Lung (tissue), 12 donors: Measurements from ENCODE around the gene FBXO11. TPM values are rescaled to one million over a fixed set of nuclear protein-coding genes. Genes with fewer than 3 reads are reported as not detected.
"Not testable (repeated sequence)": the region's sequence is repeated elsewhere in the genome, so short reads cannot be mapped to it uniquely, and the experiment has no call there.

ENCODE experiments used
- ATAC-seq: fragments of 200-7000 bp; cut with Tn5 transposase; one replicate; pipeline ENCODE4 v1.9.1; 2020; ENCODE audit warnings: moderate number of reproducible peaks; ENCODE audit not compliant: insufficient read depth, low FRiP score
- DNase-seq, 3 donors: peaks; one replicate each; pipeline ENCODE4 v3.0.0-alpha.2; 2013 to 2017
- H3K27ac ChIP-seq, 2 donors: one replicate each; pipeline ENCODE4 v1.5.1; 2013; ENCODE audit warnings: mild to moderate bottlenecking in 2 of 2, moderate library complexity in 2 of 2, control low read depth in 1 of 2, inconsistent platforms in 1 of 2, low read depth in 1 of 2, low read length in 1 of 2
- H3K27me3 ChIP-seq, 3 donors: one replicate each; pipeline ENCODE4 v1.5.1; 2013; ENCODE audit warnings: low read length in 2 of 3; ENCODE audit not compliant: control insufficient read depth in 3 of 3, insufficient read depth in 3 of 3
- H3K36me3 ChIP-seq, 4 donors: one replicate each; pipeline ENCODE4 v1.5.1; 2013; ENCODE audit warnings: low read length in 4 of 4, mild to moderate bottlenecking in 1 of 4, moderate library complexity in 1 of 4; ENCODE audit not compliant: control insufficient read depth in 4 of 4, insufficient read depth in 4 of 4
- H3K4me1 ChIP-seq, 5 donors: one replicate each; pipeline ENCODE4 v1.5.1; 2013; ENCODE audit warnings: low read length in 5 of 5, mild to moderate bottlenecking in 2 of 5, moderate library complexity in 1 of 5; ENCODE audit not compliant: control insufficient read depth in 5 of 5, insufficient read depth in 5 of 5
- H3K4me3 ChIP-seq: one replicate; pipeline ENCODE4 v1.5.1; 2013; ENCODE audit warnings: mild to moderate bottlenecking, control low read depth, moderate library complexity
- H3K9ac ChIP-seq, 2 donors: one replicate each; pipeline ENCODE4 v1.5.1; 2013; ENCODE audit warnings: low read length in 2 of 2, control low read depth in 1 of 2; ENCODE audit not compliant: insufficient read depth in 1 of 2
- H3K9me3 ChIP-seq, 4 donors: one replicate each; pipeline ENCODE4 v1.5.1; 2013; ENCODE audit warnings: low read length in 3 of 4, mild to moderate bottlenecking in 1 of 4, moderate library complexity in 1 of 4; ENCODE audit not compliant: control insufficient read depth in 4 of 4, insufficient read depth in 3 of 4
- WGBS, 2 donors: extraction: QIAGEN DNeasy Blood & Tissue Kit; methylation state at CpG; one replicate each; pipeline ENCODE4 v1.1.7; 2013; 5-methylcytosine and 5-hydroxymethylcytosine counted together
- polyA plus RNA-seq, 2 donors: library from polyadenylated mRNA; stranded (reverse); fragments of 200-250 nt; gene quantifications; one replicate each; pipeline ENCODE4 v1.2.1, GENCODE V29; 2013
- total RNA-seq, 2 donors: library from RNA; depleted of rRNA in 1 of 2; stranded (reverse); fragments of >200 nt in 1 of 2; gene quantifications; one replicate each; pipeline ENCODE4 v1.2.1, GENCODE V29; 2014 to 2021
- TF ChIP-seq, protein P1 (sequence below): IDR thresholded peaks from 2 replicates; pipeline ENCODE4 v1.5.1; 2012; ENCODE audit warnings: mild to moderate bottlenecking; ENCODE audit errors: control extremely low read depth, extremely low read depth
- donor health status: control.
- donor health status: control.
- donor health status: Bipolar disorder and iron deficiency.
- donor health status: healthy.
- donor health status: DM: yes; HTN: yes; CAD: no.

FBXO11 gene
- total and polyA plus RNA-seq, 4 donors = 21.9 to 157 (median 42.8) TPM

DNA sequence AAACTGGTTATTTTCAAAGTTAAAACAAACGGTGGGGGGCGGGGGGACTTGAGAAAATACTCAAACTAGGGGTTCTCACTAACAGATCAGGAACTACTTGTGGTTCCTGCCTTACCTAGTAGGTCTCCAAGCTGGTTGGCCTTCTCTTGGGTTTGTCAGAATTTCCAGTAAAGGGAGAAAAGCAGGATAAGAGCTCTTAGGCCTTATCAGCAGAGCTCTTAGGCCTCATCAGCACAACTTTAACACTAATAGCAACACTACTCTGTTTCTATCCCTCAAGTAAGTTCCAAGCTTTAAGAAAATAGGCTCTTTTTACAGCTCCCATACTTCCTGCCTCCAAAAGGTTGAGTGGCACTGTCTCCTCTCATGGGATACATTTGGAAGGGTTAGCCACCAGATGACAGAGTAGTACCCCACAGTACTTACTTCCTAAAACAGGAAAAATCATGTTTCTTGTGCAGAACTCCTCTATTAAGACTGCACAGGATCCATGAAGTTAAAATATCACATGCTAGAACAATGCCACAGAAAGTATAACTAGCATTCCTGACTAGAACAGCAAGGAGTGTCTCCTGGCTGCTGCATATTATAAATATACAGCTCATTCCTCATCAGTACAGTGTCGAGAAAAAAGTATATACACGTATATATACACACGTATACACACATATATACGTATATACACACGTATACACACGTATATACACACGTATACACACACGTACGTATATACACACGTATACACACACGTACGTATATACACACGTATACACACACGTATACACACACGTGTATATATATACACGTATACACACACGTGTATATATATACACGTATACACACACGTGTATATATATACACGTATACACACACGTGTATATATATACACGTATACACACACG lies 6.1 kb downstream of the FBXO11 start:
- no peak overlapping the region for H3K4me3 ChIP-seq
- no peaks in the 10 kb centered on the region for H3K27me3 ChIP-seq
- TF ChIP-seq, protein P1, sequence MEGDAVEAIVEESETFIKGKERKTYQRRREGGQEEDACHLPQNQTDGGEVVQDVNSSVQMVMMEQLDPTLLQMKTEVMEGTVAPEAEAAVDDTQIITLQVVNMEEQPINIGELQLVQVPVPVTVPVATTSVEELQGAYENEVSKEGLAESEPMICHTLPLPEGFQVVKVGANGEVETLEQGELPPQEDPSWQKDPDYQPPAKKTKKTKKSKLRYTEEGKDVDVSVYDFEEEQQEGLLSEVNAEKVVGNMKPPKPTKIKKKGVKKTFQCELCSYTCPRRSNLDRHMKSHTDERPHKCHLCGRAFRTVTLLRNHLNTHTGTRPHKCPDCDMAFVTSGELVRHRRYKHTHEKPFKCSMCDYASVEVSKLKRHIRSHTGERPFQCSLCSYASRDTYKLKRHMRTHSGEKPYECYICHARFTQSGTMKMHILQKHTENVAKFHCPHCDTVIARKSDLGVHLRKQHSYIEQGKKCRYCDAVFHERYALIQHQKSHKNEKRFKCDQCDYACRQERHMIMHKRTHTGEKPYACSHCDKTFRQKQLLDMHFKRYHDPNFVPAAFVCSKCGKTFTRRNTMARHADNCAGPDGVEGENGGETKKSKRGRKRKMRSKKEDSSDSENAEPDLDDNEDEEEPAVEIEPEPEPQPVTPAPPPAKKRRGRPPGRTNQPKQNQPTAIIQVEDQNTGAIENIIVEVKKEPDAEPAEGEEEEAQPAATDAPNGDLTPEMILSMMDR = no peak
- peak; percentile 32 for ATAC-seq
- peak overlapping the region in 1 of 2 donors; percentile 60 for H3K27ac ChIP-seq
- peaks cover 2 to 23% (median 9%) of the 10 kb centered on the region in 5 donors for H3K4me1 ChIP-seq
- peak overlapping the region in 1 of 2 donors; percentile 17 for H3K9ac ChIP-seq
- no peaks in the 10 kb centered on the region for H3K9me3 ChIP-seq
- DNase-seq = peak in 2 of 3 donors; percentile 11 to 50
- H3K36me3 ChIP-seq = no peaks in the 10 kb centered on the region
- 74 to 88% methylated on average over 23 to 25 of the region's 25 CpGs for WGBS, 2 donors

DNA sequence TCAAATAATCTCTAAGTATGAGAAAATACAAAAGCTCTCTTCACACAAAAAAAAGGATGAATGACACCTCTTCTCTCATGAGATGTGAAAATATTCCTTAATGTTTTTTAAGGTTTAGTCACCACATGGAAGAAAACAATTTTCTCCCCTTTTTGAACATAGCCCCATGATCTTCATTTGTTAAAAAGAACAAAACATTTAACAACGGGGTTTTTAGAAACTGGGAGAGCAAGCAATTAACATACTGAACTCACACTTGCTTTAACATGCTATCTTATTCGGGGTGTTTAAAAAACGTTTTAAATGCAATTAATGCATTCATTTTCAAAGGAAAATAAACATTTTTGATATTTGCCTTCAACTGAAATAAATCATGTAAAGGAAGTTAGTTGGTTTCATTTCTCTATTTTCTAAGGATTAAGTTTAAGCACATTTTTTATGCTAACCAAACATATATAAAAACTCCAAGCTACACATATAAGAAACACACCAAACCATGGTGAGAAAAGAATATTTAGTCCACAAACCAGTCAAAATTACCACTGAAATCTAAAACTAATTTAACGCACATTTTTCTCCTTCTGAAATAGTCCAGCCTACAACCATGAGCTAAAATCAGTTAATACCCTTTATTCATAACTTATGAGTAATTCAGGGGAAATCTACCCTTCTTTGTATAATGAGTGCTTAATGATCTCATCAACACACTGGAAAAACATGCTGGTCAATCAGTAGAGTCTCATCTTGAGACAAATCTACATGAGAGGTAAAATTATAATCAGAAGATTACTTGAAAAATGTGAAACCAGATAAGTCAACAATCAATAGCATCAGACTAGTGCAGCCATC lies 8.2 kb downstream of the FBXO11 start:
- 38 to 41% methylated on average over 4 of the region's 4 CpGs for WGBS, 2 donors
- Histone ChIP-seq H3K27ac (no peak overlapping the region), H3K36me3 (no peaks in the 10 kb centered on the region), H3K4me3 (no peak overlapping the region), H3K4me1 (peaks cover 2 to 32% (median 12%) of the 10 kb centered on the region in 5 donors), H3K9ac (no peak overlapping the region), H3K9me3 (no peaks in the 10 kb centered on the region), H3K27me3 (no peaks in the 10 kb centered on the region)
- ATAC-seq = no peak
- TF ChIP-seq, protein P1 = no peak
- no peak for DNase-seq

DNA sequence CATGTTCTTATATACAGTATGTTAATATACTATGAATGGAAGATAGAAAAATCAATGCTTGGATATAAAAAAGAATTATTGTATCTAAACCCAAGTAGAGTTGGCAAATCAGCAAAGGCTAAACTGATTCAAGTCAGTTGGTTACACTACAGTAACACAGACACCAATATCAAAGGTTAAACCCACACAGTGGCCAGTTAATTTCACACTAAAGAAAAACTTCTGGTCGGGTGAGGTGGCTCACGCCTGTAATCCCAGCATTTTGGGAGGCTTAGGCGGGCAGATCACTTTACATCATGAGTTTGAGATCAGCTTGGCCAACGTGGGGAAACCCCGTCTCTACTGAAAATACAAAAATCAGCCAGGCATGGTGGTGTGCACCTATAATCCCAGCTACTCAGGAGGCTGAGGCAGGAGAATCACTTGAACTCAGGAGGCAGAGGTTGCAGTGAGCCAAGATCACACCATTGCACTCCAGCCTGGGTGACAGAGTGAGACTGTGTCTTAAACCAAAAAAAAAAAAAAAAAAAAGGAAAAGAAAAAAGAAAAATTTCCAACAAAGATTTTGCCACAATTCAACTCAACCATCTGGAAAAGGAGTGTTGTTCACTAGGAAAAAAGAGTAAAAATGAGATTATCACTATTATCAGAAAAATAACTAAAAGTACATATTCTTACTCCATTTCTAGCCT lies 9.0 kb downstream of the FBXO11 start:
- 87 to 96% methylated on average over 5 of the region's 5 CpGs for WGBS, 2 donors
- peaks cover 2 to 24% (median 12%) of the 10 kb centered on the region in 5 donors for H3K4me1 ChIP-seq
- H3K27me3 ChIP-seq, H3K9ac ChIP-seq, H3K4me3 ChIP-seq, H3K36me3 ChIP-seq, DNase-seq, H3K9me3 ChIP-seq, ATAC-seq: not testable (repeated sequence)
- H3K27ac ChIP-seq = peak overlapping the region in 1 of 2 donors; percentile 14
